ENCODE measurements around the gene ARSB. TPM values are rescaled to one million over a fixed set of nuclear protein-coding genes. Genes with fewer than 3 reads are reported as not detected.

The ARSB gene
- total RNA-seq, 2 experiments from 2014 or later: 9.2 TPM

- no peaks in the 10 kb centered on the region for H4K20me1 ChIP-seq (ENCODE audit: insufficient read depth, low read length)
- intact Hi-C loops (cut with micrococcal nuclease; ENCODE audit: unreplicated experiment): no loop called here
- H3K9me3 ChIP-seq (ENCODE audit: low read length): no peaks in the 10 kb centered on the region; the same call in 1 of the 2 replicates
- BruUV-seq (replicated peaks): no TSS peak
- ChIA-PET POLR2A (interaction anchor here (3.2 to 3.3 kb wide), 2 partner anchors 12 to 25 kb away, joined by 9 to 33 read pairs; no protein-coding TSS in a partner anchor), CTCF (ENCODE audit: unreplicated experiment) (no interaction called here)
- TF ChIP-seq, protein P1, sequence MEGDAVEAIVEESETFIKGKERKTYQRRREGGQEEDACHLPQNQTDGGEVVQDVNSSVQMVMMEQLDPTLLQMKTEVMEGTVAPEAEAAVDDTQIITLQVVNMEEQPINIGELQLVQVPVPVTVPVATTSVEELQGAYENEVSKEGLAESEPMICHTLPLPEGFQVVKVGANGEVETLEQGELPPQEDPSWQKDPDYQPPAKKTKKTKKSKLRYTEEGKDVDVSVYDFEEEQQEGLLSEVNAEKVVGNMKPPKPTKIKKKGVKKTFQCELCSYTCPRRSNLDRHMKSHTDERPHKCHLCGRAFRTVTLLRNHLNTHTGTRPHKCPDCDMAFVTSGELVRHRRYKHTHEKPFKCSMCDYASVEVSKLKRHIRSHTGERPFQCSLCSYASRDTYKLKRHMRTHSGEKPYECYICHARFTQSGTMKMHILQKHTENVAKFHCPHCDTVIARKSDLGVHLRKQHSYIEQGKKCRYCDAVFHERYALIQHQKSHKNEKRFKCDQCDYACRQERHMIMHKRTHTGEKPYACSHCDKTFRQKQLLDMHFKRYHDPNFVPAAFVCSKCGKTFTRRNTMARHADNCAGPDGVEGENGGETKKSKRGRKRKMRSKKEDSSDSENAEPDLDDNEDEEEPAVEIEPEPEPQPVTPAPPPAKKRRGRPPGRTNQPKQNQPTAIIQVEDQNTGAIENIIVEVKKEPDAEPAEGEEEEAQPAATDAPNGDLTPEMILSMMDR (conservative IDR thresholded peaks at IDR 0.05; ENCODE audit: low read length): no peak
- no peak for TF ChIP-seq EZH2phosphoT487 (IDR thresholded peaks at IDR 0.05; ENCODE audit: borderline replicate concordance, low read depth, low read length)
- H3K4me2 ChIP-seq (ENCODE audit: low read length): peak overlapping the region; percentile 49
- peak overlapping the region; percentile 55 for H3K27ac ChIP-seq (ENCODE audit: low read depth, low read length, poor library complexity, severe bottlenecking)
- H3K9me2 ChIP-seq (ENCODE audit: insufficient read depth, low read length): no peaks in the 10 kb centered on the region
- H3K4me3 ChIP-seq (ENCODE audit: low read depth, low read length, poor library complexity, severe bottlenecking): no peak overlapping the region
- H2AFZ ChIP-seq (ENCODE audit: low read length): peak overlapping the region; percentile 76
- no peak for DNase-seq (ENCODE audit: low spot score)
- no peaks in the 10 kb centered on the region for H3K79me2 ChIP-seq (ENCODE audit: insufficient read depth, low read depth, low read length)
- H3K36me3 ChIP-seq (ENCODE audit: insufficient read depth, low read length): no peaks in the 10 kb centered on the region; the same call in 1 of the 2 replicates
- peaks cover 89% of the 10 kb centered on the region for H3K4me1 ChIP-seq (ENCODE audit: insufficient read depth, low read length, poor library complexity, severe bottlenecking)
Observed at GRCh38 chr5:78731884-78732283, 253.2 kb downstream of the ARSB start.

- no peaks in the 10 kb centered on the region for H3K9me2 ChIP-seq (ENCODE audit: insufficient read depth, low read length)
- ChIA-PET CTCF (ENCODE audit: unreplicated experiment) (interaction anchor here (0.5 kb wide), 1 partner anchor 1700 kb away, joined by 3 read pairs; no protein-coding TSS in a partner anchor), POLR2A (interaction anchor here (3.2 to 4.6 kb wide), 3 partner anchors 10 to 26 kb away, joined by 9 to 60 read pairs (median 33); no protein-coding TSS in a partner anchor)
- H3K36me3 ChIP-seq (ENCODE audit: insufficient read depth, low read length): peaks cover 3% of the 10 kb centered on the region; the same call in 1 of the 2 replicates
- H3K9me3 ChIP-seq (ENCODE audit: low read length): peaks cover 7% of the 10 kb centered on the region; the same call in 1 of the 2 replicates
- H3K27ac ChIP-seq (ENCODE audit: low read depth, low read length, poor library complexity, severe bottlenecking): peak overlapping the region; percentile 99
- no peak overlapping the region for H3K4me3 ChIP-seq (ENCODE audit: low read depth, low read length, poor library complexity, severe bottlenecking)
- H4K20me1 ChIP-seq (ENCODE audit: insufficient read depth, low read length): no peaks in the 10 kb centered on the region
- DNase-seq (ENCODE audit: low spot score): no peak
- no peaks in the 10 kb centered on the region for H3K79me2 ChIP-seq (ENCODE audit: insufficient read depth, low read depth, low read length)
- intact Hi-C loops (cut with micrococcal nuclease; ENCODE audit: unreplicated experiment): no loop called here
- BruUV-seq (replicated peaks): no TSS peak
- 0 out of 2 replicates have a peak overlapping the region, but pooled peaks have one; percentile 49 for H3K4me2 ChIP-seq (ENCODE audit: low read length)
- no peak for TF ChIP-seq EZH2phosphoT487 (IDR thresholded peaks at IDR 0.05; ENCODE audit: borderline replicate concordance, low read depth, low read length)
- TF ChIP-seq, protein P1 (conservative IDR thresholded peaks at IDR 0.05; ENCODE audit: low read length): no peak
- peaks cover 93% of the 10 kb centered on the region for H3K4me1 ChIP-seq (ENCODE audit: insufficient read depth, low read length, poor library complexity, severe bottlenecking)
- peak overlapping the region; percentile 76; the same call in 1 of the 2 replicates for H2AFZ ChIP-seq (ENCODE audit: low read length)
Observed at GRCh38 chr5:78730300-78731094, 254.6 kb downstream of the ARSB start.

All from OCI-LY7 (cell line).